ENCODE data around the gene TMEM19. TPM values are rescaled to one million over a fixed set of nuclear protein-coding genes. Genes with fewer than 3 reads are reported as not detected.
A peak's percentile ranks its signal among the peaks of the same experiment; 100 is the strongest.

TMEM19 gene
- total RNA-seq, 3 donors from 2014 or later, result 25.3 to 41.7 (median 37.3) TPM

DNA sequence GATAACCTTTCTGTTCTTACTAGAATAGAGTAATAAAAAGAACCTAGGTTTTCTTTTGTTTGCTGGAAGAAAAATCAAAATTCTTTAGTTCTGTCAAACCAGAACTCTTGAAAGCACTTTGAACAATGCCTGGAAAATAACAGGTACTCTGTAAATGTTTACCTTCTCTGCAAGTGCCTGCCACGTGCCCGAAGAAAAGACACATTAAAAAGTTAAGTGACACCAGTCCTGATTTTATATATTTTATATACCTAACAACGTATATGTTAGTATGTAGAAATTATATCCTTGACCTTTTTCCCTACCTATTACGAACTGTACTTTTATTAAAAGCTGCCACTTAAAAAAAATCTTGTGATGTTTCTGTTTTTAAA lies 20.8 kb upstream of the TMEM19 start:
- no peak for TF ChIP-seq CTCF (IDR thresholded peaks at IDR 0.05)
- intact Hi-C loops (cut with DNase I, micrococcal nuclease), result no loop called here

DNA sequence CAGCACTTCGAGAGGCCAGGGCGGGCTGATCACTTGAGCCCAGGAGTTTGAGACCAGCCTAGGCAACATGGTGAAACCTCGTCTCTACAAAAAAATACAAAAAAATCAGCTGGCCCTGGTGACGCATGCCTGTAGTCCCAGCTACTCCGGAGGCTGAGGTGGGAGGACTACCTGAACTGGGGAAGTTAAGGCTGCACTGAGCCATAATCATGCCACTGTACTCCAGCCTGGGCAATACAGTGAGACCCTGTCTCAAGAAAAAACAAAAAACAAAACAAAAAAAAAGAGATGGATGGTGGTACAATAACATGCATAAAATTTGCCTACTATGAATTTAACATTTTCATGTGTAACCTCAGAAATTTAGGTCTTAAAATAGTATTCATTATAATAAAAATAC lies 19.6 kb upstream of the TMEM19 start:
- H3K4me3 ChIP-seq, result no peak overlapping the region
- no peaks in the 10 kb centered on the region for H3K36me3 ChIP-seq (ENCODE audit: low read depth)
- DNase-seq, result no peak
- intact Hi-C loops (cut with DNase I, micrococcal nuclease), result no loop called here
- H3K9me3 ChIP-seq, result no peaks in the 10 kb centered on the region
- H3K4me1 ChIP-seq (ENCODE audit: low read depth), result peaks cover 20% of the 10 kb centered on the region
- TF ChIP-seq CTCF (IDR thresholded peaks at IDR 0.05), result no peak
- ATAC-seq, result no peak

More for the DNA sequence above, 20.8 kb upstream of the TMEM19 start:
- Histone ChIP-seq H3K4me1 (ENCODE audit: low read depth) (peaks cover 23% of the 10 kb centered on the region), H3K9me3 (no peaks in the 10 kb centered on the region), H3K4me3 (peak overlapping the region; percentile 76), H3K36me3 (ENCODE audit: low read depth) (no peaks in the 10 kb centered on the region)
- no peak for ATAC-seq
- peak in 1 of 3 donors; percentile 25 for DNase-seq

GRCh38 chr12:71671311-71671710 lies 14.6 kb upstream of the TMEM19 start:
- intact Hi-C loops (cut with DNase I, micrococcal nuclease), result no loop called here
- peak; percentile 17 for ATAC-seq
- Histone ChIP-seq H3K9me3 (no peaks in the 10 kb centered on the region), H3K4me3 (no peak overlapping the region), H3K4me1 (ENCODE audit: low read depth) (peaks cover 3% of the 10 kb centered on the region), H3K36me3 (ENCODE audit: low read depth) (no peaks in the 10 kb centered on the region)
- TF ChIP-seq CTCF (IDR thresholded peaks at IDR 0.05), result no peak
- no peak for DNase-seq

GRCh38 chr12:71671816-71672215 lies 14.1 kb upstream of the TMEM19 start:
- intact Hi-C loops (cut with DNase I, micrococcal nuclease), result no loop called here
- ATAC-seq (peak; percentile 81), DNase-seq (no peak)

GRCh38 chr12:71682466-71682865 lies 3.4 kb upstream of the TMEM19 start:
- Histone ChIP-seq H3K4me1 (ENCODE audit: low read depth) (no peaks in the 10 kb centered on the region), H3K4me3 (no peak overlapping the region), H3K9me3 (no peaks in the 10 kb centered on the region), H3K36me3 (ENCODE audit: low read depth) (no peaks in the 10 kb centered on the region)
- ATAC-seq (no peak), DNase-seq (no peak)
- TF ChIP-seq CTCF (IDR thresholded peaks at IDR 0.05), result no peak
- intact Hi-C loops (cut with DNase I, micrococcal nuclease), result no loop called here

More at GRCh38 chr12:71671816-71672215, 14.1 kb upstream of the TMEM19 start:
- Histone ChIP-seq H3K4me1 (ENCODE audit: low read depth) (peaks cover 3% of the 10 kb centered on the region), H3K4me3 (no peak overlapping the region), H3K9me3 (no peaks in the 10 kb centered on the region), H3K36me3 (ENCODE audit: low read depth) (no peaks in the 10 kb centered on the region)
- no peak for TF ChIP-seq CTCF (IDR thresholded peaks at IDR 0.05)

- no peak for ATAC-seq
- Histone ChIP-seq H3K36me3 (ENCODE audit: low read depth) (no peaks in the 10 kb centered on the region), H3K9me3 (no peaks in the 10 kb centered on the region), H3K4me3 (no peak overlapping the region), H3K4me1 (ENCODE audit: low read depth) (no peaks in the 10 kb centered on the region)
- intact Hi-C loops (cut with DNase I, micrococcal nuclease), result no loop called here
- DNase-seq, result no peak
- TF ChIP-seq CTCF (IDR thresholded peaks at IDR 0.05), result no peak
These were observed 2.2 kb upstream of the TMEM19 start for GRCh38 chr12:71683633-71684032.

Measured in mucosa of descending colon (tissue), 3 donors.